SU-DHL-6 (cell line): ENCODE data around the gene ATP6V0E2.
"Not testable (repeated sequence)": the region's sequence is repeated elsewhere in the genome, so short reads cannot be mapped to it uniquely, and the experiment has no call there.

ENCODE experiments used
- H2AFZ ChIP-seq: fragments of 200-600 bp; sonication (generic); 2 replicates; pipeline ENCODE4 v1.6.1; 2014; ENCODE audit warnings: low read depth, mild to moderate bottlenecking, moderate library complexity, mixed read lengths, antibody characterized with exemption, low read length; ENCODE audit not compliant: severe bottlenecking
- H3F3A ChIP-seq: fragments of 200-600 bp; shearing (Covaris generic); 2 replicates; pipeline ENCODE4 v1.6.0; 2016; ENCODE audit warnings: antibody characterized with exemption, mild to moderate bottlenecking; ENCODE audit not compliant: insufficient read depth
- H3K27ac ChIP-seq: fragments of 200-600 bp; sonication (generic); 2 replicates; pipeline ENCODE4 v1.5.1; 2016; ENCODE audit warnings: low read depth, mild to moderate bottlenecking, low read length, moderate library complexity, mixed read lengths
- H3K27me3 ChIP-seq: fragments of 200-600 bp; sonication (generic), shearing (Covaris generic); 2 replicates; pipeline ENCODE4 v1.6.0; 2014; ENCODE audit warnings: mild to moderate bottlenecking, low read length
- H3K36me3 ChIP-seq: fragments of 200-600 bp; sonication (generic); 2 replicates; pipeline ENCODE4 v1.6.1; 2014; ENCODE audit warnings: mild to moderate bottlenecking, low read length, mixed read lengths
- H3K4me2 ChIP-seq: fragments of 300-600, 200-600 bp; shearing (Covaris generic), sonication (generic); 2 replicates; pipeline ENCODE4 v1.6.0; 2014; ENCODE audit warnings: low read length, low read depth, mild to moderate bottlenecking; ENCODE audit not compliant: poor library complexity, severe bottlenecking
- H3K4me3 ChIP-seq: fragments of 200-600 bp; sonication (generic); 2 replicates; pipeline ENCODE4 v1.5.1; 2014; ENCODE audit warnings: antibody characterized with exemption, low read length, mild to moderate bottlenecking, mixed read lengths; ENCODE audit not compliant: insufficient read depth, poor library complexity, severe bottlenecking
- H3K79me2 ChIP-seq: fragments of 200-600 bp; sonication (generic); 2 replicates; pipeline ENCODE4 v1.6.1; 2014; ENCODE audit warnings: mild to moderate bottlenecking, low read length, moderate library complexity; ENCODE audit not compliant: insufficient read depth
- H3K9ac ChIP-seq: fragments of 200-600 bp; sonication (generic); 2 replicates; pipeline ENCODE4 v1.7.0; 2014; ENCODE audit warnings: mild to moderate bottlenecking, low read length
- H3K9me2 ChIP-seq: fragments of 200-600 bp; sonication (generic); replicated peaks from 2 replicates; pipeline ENCODE4 v1.6.1; 2014; ENCODE audit warnings: low read length; ENCODE audit not compliant: insufficient read depth
- H3K9me3 ChIP-seq: fragments of 200-600 bp; sonication (generic); 2 replicates; pipeline ENCODE4 v1.6.1; 2014; ENCODE audit warnings: low read length, mixed read lengths; ENCODE audit not compliant: insufficient read depth
- H4K20me1 ChIP-seq: fragments of 200-600 bp; sonication (generic); 2 replicates; pipeline ENCODE4 v1.6.1; 2014; ENCODE audit warnings: low read depth, mild to moderate bottlenecking, antibody characterized with exemption, low read length, moderate library complexity, mixed read lengths
- EZH2phosphoT487 ChIP-seq: fragments of 200-600 bp; sonication (generic), shearing (Covaris generic); conservative IDR thresholded peaks from 2 replicates; pipeline ENCODE4 v1.6.1; 2018; ENCODE audit warnings: mild to moderate bottlenecking, antibody characterized with exemption, low read length, moderate library complexity, mixed read lengths
- TF ChIP-seq, protein P1 (sequence below): fragments of 200-600 bp; sonication (generic); IDR thresholded peaks from one replicate; pipeline ENCODE4 v1.5.1; 2017; ENCODE audit warnings: antibody characterized with exemption, mild to moderate bottlenecking, low read length, moderate library complexity; ENCODE audit not compliant: insufficient read depth, poor library complexity, severe bottlenecking

Gene ATP6V0E2

GRCh38 chr7:149828357-149829309, 45.1 kb upstream of the ATP6V0E2 start:
- H2AFZ ChIP-seq: no peak overlapping the region
- no peaks in the 10 kb centered on the region for H4K20me1 ChIP-seq
- no peaks in the 10 kb centered on the region for H3K36me3 ChIP-seq
- no peaks in the 10 kb centered on the region for H3F3A ChIP-seq
- no peaks in the 10 kb centered on the region for H3K9me2 ChIP-seq
- no peak overlapping the region for H3K9ac ChIP-seq
- H3K4me2 ChIP-seq: no peak overlapping the region
- no peaks in the 10 kb centered on the region for H3K9me3 ChIP-seq
- no peak for TF ChIP-seq EZH2phosphoT487
- TF ChIP-seq, protein P1, sequence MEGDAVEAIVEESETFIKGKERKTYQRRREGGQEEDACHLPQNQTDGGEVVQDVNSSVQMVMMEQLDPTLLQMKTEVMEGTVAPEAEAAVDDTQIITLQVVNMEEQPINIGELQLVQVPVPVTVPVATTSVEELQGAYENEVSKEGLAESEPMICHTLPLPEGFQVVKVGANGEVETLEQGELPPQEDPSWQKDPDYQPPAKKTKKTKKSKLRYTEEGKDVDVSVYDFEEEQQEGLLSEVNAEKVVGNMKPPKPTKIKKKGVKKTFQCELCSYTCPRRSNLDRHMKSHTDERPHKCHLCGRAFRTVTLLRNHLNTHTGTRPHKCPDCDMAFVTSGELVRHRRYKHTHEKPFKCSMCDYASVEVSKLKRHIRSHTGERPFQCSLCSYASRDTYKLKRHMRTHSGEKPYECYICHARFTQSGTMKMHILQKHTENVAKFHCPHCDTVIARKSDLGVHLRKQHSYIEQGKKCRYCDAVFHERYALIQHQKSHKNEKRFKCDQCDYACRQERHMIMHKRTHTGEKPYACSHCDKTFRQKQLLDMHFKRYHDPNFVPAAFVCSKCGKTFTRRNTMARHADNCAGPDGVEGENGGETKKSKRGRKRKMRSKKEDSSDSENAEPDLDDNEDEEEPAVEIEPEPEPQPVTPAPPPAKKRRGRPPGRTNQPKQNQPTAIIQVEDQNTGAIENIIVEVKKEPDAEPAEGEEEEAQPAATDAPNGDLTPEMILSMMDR: no peak
- H3K4me3 ChIP-seq: no peak overlapping the region
- H3K79me2 ChIP-seq: no peaks in the 10 kb centered on the region
- no peak overlapping the region for H3K27ac ChIP-seq
- H3K27me3 ChIP-seq: no peaks in the 10 kb centered on the region

GRCh38 chr7:149830527-149830926, 43.2 kb upstream of the ATP6V0E2 start:
- H3K36me3 ChIP-seq, H3K79me2 ChIP-seq, H4K20me1 ChIP-seq, H2AFZ ChIP-seq, H3F3A ChIP-seq, H3K4me3 ChIP-seq, H3K27ac ChIP-seq, H3K9ac ChIP-seq, H3K9me3 ChIP-seq, H3K9me2 ChIP-seq, H3K4me2 ChIP-seq, H3K27me3 ChIP-seq: not testable (repeated sequence)

GRCh38 chr7:149830997-149831740, 42.6 kb upstream of the ATP6V0E2 start:
- Histone ChIP-seq H4K20me1 (no peaks in the 10 kb centered on the region), H3K9me3 (no peaks in the 10 kb centered on the region), H3K9me2 (no peaks in the 10 kb centered on the region), H3K9ac (no peak overlapping the region), H3K79me2 (no peaks in the 10 kb centered on the region), H3F3A (no peaks in the 10 kb centered on the region), H3K27ac (no peak overlapping the region), H3K27me3 (no peaks in the 10 kb centered on the region), H3K4me3 (no peak overlapping the region), H3K4me2 (no peak overlapping the region), H2AFZ (no peak overlapping the region), H3K36me3 (no peaks in the 10 kb centered on the region)
- TF ChIP-seq, protein P1: no peak
- no peak for TF ChIP-seq EZH2phosphoT487
